ENCODE measurements around the gene CBLC.

DNA sequence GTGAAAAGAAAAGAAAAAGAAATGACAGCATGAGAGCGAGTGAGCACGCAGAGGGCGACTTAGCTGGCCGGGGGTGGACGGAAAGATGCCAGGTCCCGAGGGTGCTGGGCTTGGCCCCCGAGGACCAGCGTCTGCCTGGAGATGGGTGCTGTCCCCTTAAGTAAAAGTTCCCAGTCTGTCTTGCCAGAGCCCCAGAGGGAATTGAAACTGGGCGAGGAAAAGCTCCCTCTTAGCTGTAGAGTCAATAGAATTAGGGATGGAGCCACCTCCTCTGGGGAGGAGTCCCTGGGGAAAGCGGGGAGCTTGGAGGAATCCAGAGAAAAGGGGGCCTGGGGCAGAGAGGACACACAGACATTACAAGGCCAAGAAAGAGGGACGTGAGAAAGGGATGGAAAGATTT lies 44.5 kb downstream of the CBLC start:
- TF ChIP-seq POLR2A (IDR thresholded peaks at IDR 0.05; ENCODE audit: low read depth, low read length) (no peak), POLR2AphosphoS5 (IDR thresholded peaks at IDR 0.05; ENCODE audit: low read depth, low read length) (no peak)

All from GM12892 (cell line).